Body of pancreas (tissue), 4 donors: ENCODE results near the gene NOL7. TPM values are rescaled to one million over a fixed set of nuclear protein-coding genes. Genes with fewer than 3 reads are reported as not detected.

Experiments used
- ATAC-seq: fragments of 150-250 bp; one replicate; pipeline ENCODE4 v1.9.1; 2016
- DNase-seq, 4 donors: peaks; one replicate each; pipeline ENCODE4 v3.0.0-alpha.2; 2019
- H3K27ac ChIP-seq, 4 donors: fragments of 200-600 bp; sonication (generic); 1 replicate in 3 of 4; 2 replicates in 1 of 4; pipeline versions ENCODE4 v1.5.1 to v1.6.1; 2016 to 2019; ENCODE audit warnings: mild to moderate bottlenecking in 1 of 4, mixed read lengths in 1 of 4, moderate library complexity in 1 of 4
- H3K27me3 ChIP-seq, 2 donors: fragments of 200-600 bp; sonication (generic); one replicate each; pipeline ENCODE4 v1.6.0; 2016; ENCODE audit warnings: mild to moderate bottlenecking in 1 of 2
- H3K36me3 ChIP-seq, 2 donors: fragments of 200-600 bp; sonication (generic); replicated peaks in 1 of 2; 2 replicates each; pipeline ENCODE4 v1.5.1; 2016; ENCODE audit warnings: low read depth in 2 of 2; ENCODE audit not compliant: insufficient read depth in 1 of 2
- H3K4me1 ChIP-seq: fragments of 200-600 bp; sonication (generic); one replicate; pipeline ENCODE4 v1.6.0; 2016
- H3K4me3 ChIP-seq, 2 donors: fragments of 200-600 bp; sonication (generic); 1 replicate in 1 of 2; 2 replicates in 1 of 2; pipeline ENCODE4 v1.5.1; 2016 to 2019
- H3K9me3 ChIP-seq, 3 donors: fragments of 200-600 bp; sonication (generic); 1 replicate in 2 of 3; 2 replicates in 1 of 3; pipeline ENCODE4 v1.5.1; 2016
- POLR2A ChIP-seq, 3 donors: fragments of 450-650 bp; IDR thresholded peaks; one replicate each; pipeline ENCODE4 v1.6.1; 2016; ENCODE audit warnings: antibody characterized with exemption in 3 of 3, mild to moderate bottlenecking in 2 of 3
- WGBS, 2 donors: methylation state at CpG; one replicate each; pipeline ENCODE4 v1.1.5; 2017; 5-methylcytosine and 5-hydroxymethylcytosine counted together
- intact Hi-C: fragments of 100-400 bp; cut with DNase I; formaldehyde crosslinking; loops from one replicate; pipeline ENCODE4 v1.15.1; 2023
- total RNA-seq, 2 donors: library from RNA; depleted of rRNA; stranded (reverse); fragments of >200 nt; gene quantifications; one replicate each; pipeline ENCODE4 v1.1.0, GENCODE V29; 2016
- TF ChIP-seq, protein P1 (sequence below), 7 experiments: fragments of 450-650 bp in 4 of 7; fragments of 200-600 bp in 3 of 7; sonication (generic) in 3 of 7; IDR thresholded peaks; one replicate each; pipeline ENCODE4 v1.5.1; 2016 to 2019; ENCODE audit warnings: antibody characterized with exemption in 7 of 7

Gene NOL7
- total RNA-seq, 2 donors from 2014 or later: 52.1 to 164 TPM

DNA sequence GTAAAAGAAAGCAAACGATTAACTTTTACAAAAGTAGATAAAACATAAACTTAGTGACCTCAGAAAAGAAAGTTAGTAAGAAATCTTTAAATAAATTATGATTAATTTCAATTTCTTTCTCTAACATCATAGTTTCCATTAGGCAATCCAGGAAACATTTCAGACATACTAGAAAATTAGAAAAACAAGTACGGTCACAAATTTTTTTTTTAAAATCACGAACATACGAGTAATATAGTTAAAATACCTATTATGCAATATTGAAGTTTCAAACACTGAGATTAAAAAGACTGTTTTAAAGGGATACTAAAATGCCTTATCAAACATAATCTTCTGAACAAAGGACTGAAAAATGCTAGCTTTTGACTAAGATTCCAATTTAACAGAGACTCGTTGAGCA lies 26.2 kb downstream of the NOL7 start:
- WGBS, 2 donors: 44% methylated on average over 5 of the region's 5 CpGs
- no peak overlapping the region for H3K4me3 ChIP-seq
- ATAC-seq: no peak
- DNase-seq: no peak
- intact Hi-C loops: no loop called here
- no peaks in the 10 kb centered on the region for H3K9me3 ChIP-seq
- no peaks in the 10 kb centered on the region for H3K27me3 ChIP-seq
- H3K36me3 ChIP-seq: peaks cover 0 to 16% of the 10 kb centered on the region in 2 donors
- no peaks in the 10 kb centered on the region for H3K4me1 ChIP-seq
- no peak overlapping the region for H3K27ac ChIP-seq
- TF ChIP-seq, protein P1, sequence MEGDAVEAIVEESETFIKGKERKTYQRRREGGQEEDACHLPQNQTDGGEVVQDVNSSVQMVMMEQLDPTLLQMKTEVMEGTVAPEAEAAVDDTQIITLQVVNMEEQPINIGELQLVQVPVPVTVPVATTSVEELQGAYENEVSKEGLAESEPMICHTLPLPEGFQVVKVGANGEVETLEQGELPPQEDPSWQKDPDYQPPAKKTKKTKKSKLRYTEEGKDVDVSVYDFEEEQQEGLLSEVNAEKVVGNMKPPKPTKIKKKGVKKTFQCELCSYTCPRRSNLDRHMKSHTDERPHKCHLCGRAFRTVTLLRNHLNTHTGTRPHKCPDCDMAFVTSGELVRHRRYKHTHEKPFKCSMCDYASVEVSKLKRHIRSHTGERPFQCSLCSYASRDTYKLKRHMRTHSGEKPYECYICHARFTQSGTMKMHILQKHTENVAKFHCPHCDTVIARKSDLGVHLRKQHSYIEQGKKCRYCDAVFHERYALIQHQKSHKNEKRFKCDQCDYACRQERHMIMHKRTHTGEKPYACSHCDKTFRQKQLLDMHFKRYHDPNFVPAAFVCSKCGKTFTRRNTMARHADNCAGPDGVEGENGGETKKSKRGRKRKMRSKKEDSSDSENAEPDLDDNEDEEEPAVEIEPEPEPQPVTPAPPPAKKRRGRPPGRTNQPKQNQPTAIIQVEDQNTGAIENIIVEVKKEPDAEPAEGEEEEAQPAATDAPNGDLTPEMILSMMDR (IDR thresholded peaks at IDR 0.05): no peak
- no peak for TF ChIP-seq POLR2A (IDR thresholded peaks at IDR 0.05)

DNA sequence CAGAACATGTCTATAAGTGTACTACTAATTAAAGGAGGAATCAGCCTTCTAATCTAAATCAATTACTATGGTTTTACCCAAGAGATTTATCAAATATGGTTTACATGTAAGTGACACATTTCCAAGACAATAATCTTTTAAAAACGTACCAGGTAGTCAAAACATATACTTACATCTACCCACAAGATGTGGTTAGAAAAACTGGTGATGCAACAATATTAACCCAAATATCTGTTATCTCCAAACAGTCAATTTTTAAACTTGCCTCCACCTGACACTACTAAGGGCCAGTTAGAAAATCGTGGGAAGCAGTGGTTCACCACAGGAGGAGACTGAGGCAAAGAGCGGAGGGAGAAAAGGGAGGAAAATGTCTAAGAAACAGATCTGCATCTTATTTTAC lies 28.0 kb downstream of the NOL7 start:
- H3K4me3 ChIP-seq: no peak overlapping the region
- TF ChIP-seq, protein P1 (IDR thresholded peaks at IDR 0.05): no peak
- no peak for TF ChIP-seq POLR2A (IDR thresholded peaks at IDR 0.05)
- DNase-seq (no peak), ATAC-seq (no peak)
- no peaks in the 10 kb centered on the region for H3K4me1 ChIP-seq
- intact Hi-C loops: no loop called here
- WGBS, 2 donors: 75 to 76% methylated on average over 3 of the region's 3 CpGs
- no peaks in the 10 kb centered on the region for H3K27me3 ChIP-seq
- H3K36me3 ChIP-seq: peaks cover 0 to 11% of the 10 kb centered on the region in 2 donors
- no peaks in the 10 kb centered on the region for H3K9me3 ChIP-seq
- no peak overlapping the region for H3K27ac ChIP-seq

DNA sequence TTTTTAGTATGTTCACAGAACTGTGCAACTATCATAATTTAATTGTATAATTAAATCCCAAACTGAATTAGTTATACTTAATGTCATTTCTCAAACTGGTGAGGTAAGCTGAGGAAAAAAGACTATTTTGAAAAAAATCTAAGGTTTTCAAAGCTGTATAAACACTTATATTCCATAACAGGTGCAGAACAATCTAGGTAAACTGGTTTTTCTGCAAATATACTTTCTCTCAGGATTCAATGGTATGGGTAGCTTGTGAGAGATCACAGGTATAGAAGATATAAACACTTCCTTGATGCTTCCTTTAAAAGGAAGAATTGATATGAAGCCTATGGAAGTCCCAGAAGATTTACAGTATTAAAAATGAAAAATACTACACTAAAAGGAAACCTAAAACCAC lies 33.7 kb downstream of the NOL7 start:
- no peak overlapping the region for H3K4me3 ChIP-seq
- no peaks in the 10 kb centered on the region for H3K27me3 ChIP-seq
- no peak for ATAC-seq
- no peak for TF ChIP-seq POLR2A (IDR thresholded peaks at IDR 0.05)
- TF ChIP-seq, protein P1 (IDR thresholded peaks at IDR 0.05): no peak
- DNase-seq: no peak
- no peak overlapping the region for H3K27ac ChIP-seq
- intact Hi-C loops: no loop called here
- no peaks in the 10 kb centered on the region for H3K9me3 ChIP-seq
- peaks cover 0 to 2% of the 10 kb centered on the region in 2 donors for H3K36me3 ChIP-seq
- H3K4me1 ChIP-seq: peaks cover 11% of the 10 kb centered on the region

- WGBS, 2 donors: 87% methylated on average over 4 of the region's 4 CpGs
- DNase-seq (no peak), ATAC-seq (no peak)
- Histone ChIP-seq H3K36me3 (peaks cover 0 to 2% of the 10 kb centered on the region in 2 donors), H3K4me1 (peaks cover 11% of the 10 kb centered on the region), H3K9me3 (no peaks in the 10 kb centered on the region), H3K27me3 (no peaks in the 10 kb centered on the region), H3K4me3 (no peak overlapping the region), H3K27ac (no peak overlapping the region)
- intact Hi-C loops: no loop called here
- TF ChIP-seq, protein P1 (IDR thresholded peaks at IDR 0.05): no peak
- no peak for TF ChIP-seq POLR2A (IDR thresholded peaks at IDR 0.05)
Observed at GRCh38 chr6:13649393-13649792, 34.3 kb downstream of the NOL7 start.

DNA sequence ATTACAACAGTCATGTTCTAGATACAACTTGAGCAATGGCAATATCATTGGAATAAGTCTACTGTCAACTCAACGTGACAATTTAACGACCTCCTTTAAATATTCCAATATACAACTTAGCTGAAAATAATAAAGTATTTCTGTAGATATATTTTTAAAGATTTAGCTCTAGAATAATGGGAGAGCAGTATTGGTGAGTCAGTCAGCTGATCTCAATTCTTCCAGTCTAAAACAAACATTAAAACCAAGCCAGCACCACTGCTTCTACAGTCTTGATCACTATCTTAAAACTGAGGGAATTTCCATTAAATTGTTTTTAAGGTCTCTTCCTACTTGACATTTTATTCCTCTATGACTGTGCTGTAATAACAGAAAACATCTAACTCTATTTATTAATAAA lies 38.2 kb downstream of the NOL7 start:
- no peak for ATAC-seq
- 35 to 52% methylated on average over 2 of the region's 2 CpGs for WGBS, 2 donors
- Histone ChIP-seq H3K9me3 (no peaks in the 10 kb centered on the region), H3K4me1 (peaks cover 11% of the 10 kb centered on the region), H3K36me3 (peaks cover 0 to 2% of the 10 kb centered on the region in 2 donors), H3K27me3 (no peaks in the 10 kb centered on the region), H3K4me3 (no peak overlapping the region), H3K27ac (no peak overlapping the region)
- intact Hi-C loops: no loop called here
- DNase-seq: no peak
- TF ChIP-seq POLR2A (IDR thresholded peaks at IDR 0.05): no peak
- TF ChIP-seq, protein P1 (IDR thresholded peaks at IDR 0.05): no peak
